ENCODE results near the gene FOXN3.

Gene FOXN3

GRCh38 chr14:89408907-89409700 lies 7.9 kb downstream of the FOXN3 start:
- no peak for DNase-seq

DNA sequence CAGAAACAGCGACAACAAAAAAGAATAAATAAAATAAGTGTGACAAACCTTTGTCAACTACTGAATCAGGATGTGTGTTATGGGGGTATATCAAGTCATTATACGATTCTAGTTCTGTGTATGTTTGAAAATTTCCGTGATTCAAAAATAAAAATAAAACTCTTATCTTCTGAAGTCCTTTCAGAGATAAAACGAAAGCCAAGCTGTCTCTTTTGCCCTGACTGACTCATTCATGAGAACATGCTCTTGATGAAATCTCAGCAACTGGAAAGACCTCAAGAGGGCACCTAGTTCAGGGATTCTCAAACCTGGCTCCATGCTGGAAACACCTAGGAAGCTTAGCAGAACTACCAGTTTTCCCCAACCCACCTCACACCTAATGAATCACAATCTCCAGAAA lies 9.2 kb downstream of the FOXN3 start:
- no peak for DNase-seq

GRCh38 chr14:89406941-89407340 lies 10.1 kb downstream of the FOXN3 start:
- no peak for DNase-seq

DNA sequence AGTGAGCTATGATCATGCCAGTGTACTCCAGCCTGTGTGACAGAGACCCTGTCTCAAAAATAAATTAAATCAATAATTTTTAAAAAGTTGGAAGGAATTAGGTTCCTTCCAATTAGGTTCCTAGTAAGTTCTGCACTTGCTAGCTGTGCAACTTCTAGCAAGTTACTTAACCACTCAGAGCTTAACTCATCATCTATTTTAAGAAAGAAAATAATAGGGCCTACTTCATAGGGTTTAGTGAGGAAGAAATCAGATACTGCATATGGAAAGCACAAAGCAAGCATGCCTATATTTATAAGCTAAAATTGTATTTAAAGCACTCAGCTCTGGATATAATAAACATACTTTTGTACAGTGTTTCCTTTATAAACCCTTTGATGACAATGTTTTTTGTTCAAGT lies 10.7 kb downstream of the FOXN3 start:
- DNase-seq: no peak

- DNase-seq: no peak
Measured at GRCh38 chr14:89405712-89406111, 11.3 kb downstream of the FOXN3 start.

GRCh38 chr14:89402363-89402762 lies 14.7 kb downstream of the FOXN3 start:
- DNase-seq: no peak

DNA sequence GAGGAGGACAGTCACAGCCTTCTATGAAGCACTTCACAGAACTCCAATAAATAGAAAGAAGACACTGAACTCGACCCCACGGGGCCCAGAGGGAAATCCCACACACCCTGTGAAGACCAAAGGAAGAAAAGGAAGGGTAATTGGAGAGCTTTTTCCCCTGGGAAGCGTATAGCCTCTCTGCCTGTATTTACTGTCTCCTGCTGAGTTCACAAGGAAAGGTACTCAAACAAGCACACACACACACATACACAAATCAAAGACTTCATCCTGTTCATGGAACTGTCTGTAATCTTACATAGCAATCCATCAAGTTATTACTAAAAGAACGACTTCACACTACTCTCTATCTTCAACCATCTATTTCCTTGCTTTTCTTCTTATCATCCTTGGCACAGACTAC lies 15.3 kb downstream of the FOXN3 start:
- no peak for DNase-seq

DNA sequence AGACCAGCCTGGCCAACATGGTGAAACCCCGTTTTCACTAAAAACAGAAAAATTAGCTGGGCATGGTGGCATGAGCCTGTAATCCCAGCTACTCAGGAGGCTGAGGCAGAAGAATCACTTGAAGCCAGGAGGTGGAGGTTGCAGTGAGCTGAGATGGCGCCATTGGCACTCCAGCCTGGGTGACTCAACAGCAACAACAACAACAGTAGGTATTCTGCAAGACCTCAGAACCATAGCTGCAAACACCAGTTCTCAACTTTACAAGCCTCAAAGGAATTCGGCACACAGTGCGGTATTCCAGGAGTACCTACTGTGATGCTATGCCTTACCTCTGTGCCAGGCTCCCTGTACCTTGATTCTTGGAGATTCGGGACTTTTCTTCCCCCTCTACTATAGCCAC lies 15.8 kb downstream of the FOXN3 start:
- no peak for DNase-seq

DNA sequence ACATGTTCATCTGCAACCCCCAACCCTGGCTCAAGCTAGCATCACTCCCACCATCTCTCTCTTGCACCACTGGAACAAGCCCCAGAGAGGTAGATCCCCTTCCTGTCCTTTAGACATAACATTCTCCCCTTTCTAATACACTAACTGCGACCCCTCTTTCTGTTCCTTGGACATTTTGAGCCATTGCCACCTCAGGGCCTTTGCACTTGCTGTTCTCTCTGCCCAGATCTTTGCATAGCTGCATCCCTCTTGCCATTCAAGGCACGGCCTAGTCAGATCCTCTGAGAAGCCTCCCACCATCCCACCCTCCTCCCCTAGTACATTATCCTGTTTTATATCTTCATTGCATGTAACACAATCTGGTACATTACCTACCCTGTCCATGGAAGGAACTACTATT lies 16.5 kb downstream of the FOXN3 start:
- no peak for DNase-seq

DNA sequence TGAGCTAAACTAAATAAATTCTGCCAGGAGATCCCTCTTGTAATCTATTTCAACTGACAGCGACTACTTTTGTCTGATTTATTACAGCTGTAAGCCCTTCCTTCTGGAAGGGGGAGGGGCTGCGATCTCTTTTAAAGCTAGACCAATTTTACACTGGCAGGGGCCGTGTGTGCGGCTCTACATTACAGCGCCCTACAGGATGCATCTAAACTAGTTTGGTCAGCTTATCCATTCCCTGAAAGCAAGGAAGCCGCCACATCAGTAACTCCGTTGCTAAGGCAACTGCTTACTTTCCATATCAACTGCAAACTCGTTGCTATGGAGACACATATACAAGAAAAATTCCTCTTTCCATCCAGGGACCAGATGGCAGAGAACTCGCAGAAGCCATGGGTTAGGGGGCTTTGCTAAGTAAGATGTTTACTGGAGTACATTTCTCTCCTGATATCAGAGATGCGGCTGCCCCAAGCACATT lies 17.4 kb downstream of the FOXN3 start:
- DNase-seq: peak; percentile 83

- no peak for DNase-seq
Measured at GRCh38 chr14:89399157-89399556, 17.9 kb downstream of the FOXN3 start.

GRCh38 chr14:89397569-89398230 lies 19.3 kb downstream of the FOXN3 start:
- DNase-seq: no peak

GRCh38 chr14:89394972-89395371 lies 22.1 kb downstream of the FOXN3 start:
- DNase-seq: no peak

DNA sequence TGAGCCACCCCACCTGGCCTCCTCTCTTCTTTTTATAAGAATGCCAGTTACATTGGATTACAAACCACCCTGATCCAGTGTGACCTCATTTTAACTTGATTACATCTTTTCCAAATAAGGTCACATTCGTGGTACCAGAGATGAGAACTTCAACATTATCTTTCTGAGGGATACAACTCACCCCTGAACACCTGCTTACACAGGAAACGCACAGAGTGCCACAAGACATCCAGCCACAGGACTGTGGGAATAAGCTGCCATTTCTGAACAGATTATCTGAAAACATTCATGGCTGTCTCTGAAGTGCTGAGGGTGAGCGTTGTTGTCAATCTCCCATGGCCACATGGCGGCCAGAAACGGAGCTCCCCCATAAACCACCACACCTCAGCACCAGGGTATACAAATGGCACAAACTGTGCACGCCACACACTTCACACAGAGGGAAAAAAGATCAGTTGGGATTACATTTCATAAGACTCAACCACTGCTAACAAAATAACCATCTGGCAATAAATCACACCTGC lies 23.7 kb downstream of the FOXN3 start:
- no peak for DNase-seq

- DNase-seq: no peak
Measured at GRCh38 chr14:89392181-89392580, 24.9 kb downstream of the FOXN3 start.

- no peak for DNase-seq
Measured at GRCh38 chr14:89391556-89391955, 25.5 kb downstream of the FOXN3 start.

- DNase-seq: no peak
Measured at GRCh38 chr14:89391123-89391522, 25.9 kb downstream of the FOXN3 start.

DNA sequence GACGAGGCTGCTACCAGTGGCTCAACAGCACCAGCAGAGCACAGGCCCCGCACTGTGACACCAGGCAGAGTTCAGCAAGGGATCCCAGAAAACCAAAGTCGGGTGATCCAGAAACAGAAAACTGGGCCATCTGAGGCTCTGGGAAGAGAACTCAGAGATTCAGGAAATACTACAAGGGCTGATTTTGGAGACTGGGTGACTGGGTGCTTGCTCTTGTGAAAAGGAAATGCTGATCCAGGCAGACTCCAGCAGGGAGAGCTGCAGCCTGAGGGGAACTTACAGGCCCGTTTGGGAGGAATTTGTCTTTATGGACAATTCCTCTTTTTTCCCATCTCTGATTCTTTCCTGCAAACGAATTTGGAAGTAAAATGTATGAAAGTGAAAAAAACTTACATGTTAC lies 28.2 kb downstream of the FOXN3 start:
- DNase-seq: peak; percentile 28

DNA sequence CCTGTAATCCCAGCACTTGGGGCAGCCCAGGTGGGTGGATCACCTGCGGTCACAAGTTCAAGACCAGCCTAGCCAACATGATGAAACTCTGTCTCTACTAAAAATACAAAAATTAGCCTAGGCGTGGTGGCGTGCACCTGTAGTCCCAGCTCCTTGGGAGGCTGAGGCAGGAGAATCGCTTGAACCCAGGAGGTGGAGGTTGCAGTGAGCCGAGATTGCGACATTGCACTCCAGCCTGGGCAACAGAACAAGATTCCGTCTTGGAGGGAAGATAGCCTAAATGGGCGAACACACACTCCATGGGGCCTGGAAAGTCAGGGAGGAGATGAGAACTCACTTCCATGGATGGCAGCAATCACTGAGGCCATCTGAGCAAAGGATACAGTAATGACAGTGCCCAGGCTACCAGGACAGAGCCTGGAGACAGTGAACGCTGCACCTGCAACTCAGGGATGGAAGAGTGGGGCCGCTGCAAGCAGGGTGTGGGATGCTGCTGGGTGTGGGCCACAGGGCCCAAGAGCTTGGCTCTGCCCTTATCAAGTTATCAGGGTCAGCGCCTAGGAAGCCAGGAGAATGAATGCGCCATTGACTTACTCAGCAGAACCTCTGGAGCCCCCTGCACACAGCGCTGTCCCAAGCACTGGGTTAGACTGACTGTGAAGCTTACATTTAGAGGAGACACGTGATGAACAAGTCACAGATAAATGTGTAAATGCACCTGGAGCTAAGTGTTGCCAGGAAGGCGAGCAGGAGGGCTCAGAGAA lies 28.9 kb downstream of the FOXN3 start:
- DNase-seq: no peak

DNA sequence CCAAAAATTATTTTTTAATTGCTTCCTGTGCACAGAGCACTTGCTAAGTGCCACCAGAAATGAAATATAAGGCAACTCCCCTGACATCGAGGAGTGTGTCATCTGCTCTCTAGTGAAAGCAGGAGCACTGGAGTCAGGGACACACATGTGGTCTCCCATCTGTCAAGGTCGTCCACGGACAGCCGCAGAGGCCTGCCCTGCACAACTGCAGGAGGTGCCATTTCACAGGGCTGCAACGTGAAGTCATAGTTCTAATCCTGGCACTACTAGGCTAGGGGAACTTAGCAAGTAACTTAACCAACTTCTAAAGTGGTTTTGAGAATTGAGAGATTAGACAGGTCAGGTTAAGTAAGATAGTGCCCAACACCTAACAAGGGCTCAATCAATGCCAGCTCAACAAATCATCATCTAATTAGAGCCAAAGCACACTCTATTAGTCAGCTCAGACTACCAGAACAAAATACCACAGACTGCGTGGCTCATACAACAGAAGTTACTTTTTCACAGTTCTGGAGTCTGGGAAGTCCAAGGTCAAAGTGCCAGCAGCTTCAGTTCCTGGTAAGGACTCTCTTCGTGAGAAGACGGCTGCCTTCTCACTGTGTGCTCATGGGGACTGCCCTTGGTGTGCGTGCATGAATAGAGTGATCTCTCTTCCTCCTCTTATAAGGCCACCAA lies 30.7 kb downstream of the FOXN3 start:
- no peak for DNase-seq

DNA sequence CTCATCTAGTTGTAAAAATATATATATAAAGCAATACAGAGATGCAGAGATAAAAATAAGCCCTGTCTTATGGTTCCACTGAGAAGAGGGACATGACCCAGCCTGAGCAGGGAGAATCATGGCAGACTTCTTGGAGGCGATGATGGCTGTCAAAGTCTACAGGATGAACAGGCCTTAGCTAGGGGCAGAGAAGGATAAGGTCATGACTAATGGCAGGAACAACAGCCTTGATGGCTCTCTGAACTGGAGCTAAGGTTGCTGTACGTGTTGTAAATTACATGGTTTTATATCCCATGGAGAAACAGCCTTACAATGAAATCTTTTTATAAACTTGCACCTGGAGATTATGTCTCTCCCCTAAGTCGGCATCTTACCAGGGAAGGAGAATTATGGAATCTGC lies 32.4 kb downstream of the FOXN3 start:
- no peak for DNase-seq

DNA sequence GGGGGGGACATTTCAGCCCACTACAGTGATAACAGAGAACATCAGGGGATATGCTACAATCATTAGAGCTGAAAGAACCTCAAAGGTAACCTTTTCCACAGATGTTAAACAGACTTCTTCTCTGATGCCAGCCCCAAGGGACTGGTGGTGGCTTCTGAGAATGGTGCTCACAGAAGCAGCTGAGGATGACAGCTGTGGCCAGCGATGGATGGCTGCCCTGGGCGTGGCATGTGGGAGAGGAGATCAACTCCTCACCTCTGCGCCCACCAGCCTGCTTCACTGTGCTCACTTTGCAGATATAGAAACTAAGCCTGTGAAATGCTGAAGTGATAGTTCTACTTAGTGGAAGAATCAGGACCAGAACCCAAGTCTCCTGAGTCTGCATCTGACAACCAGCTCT lies 33.0 kb downstream of the FOXN3 start:
- DNase-seq: no peak
